NCI-H1930 (cell line): ENCODE measurements around the gene MRAS.

Experiments used
- DNase-seq, 2 experiments: peaks; one replicate each; lab custom pipeline; 2025; lab: John Stamatoyannopoulos, UW

MRAS gene

GRCh38 chr3:138340511-138340910 lies 7.9 kb upstream of the MRAS start:
- no peak for DNase-seq

- DNase-seq: no peak
These were observed 3.6 kb upstream of the MRAS start for GRCh38 chr3:138344754-138345153.

DNA sequence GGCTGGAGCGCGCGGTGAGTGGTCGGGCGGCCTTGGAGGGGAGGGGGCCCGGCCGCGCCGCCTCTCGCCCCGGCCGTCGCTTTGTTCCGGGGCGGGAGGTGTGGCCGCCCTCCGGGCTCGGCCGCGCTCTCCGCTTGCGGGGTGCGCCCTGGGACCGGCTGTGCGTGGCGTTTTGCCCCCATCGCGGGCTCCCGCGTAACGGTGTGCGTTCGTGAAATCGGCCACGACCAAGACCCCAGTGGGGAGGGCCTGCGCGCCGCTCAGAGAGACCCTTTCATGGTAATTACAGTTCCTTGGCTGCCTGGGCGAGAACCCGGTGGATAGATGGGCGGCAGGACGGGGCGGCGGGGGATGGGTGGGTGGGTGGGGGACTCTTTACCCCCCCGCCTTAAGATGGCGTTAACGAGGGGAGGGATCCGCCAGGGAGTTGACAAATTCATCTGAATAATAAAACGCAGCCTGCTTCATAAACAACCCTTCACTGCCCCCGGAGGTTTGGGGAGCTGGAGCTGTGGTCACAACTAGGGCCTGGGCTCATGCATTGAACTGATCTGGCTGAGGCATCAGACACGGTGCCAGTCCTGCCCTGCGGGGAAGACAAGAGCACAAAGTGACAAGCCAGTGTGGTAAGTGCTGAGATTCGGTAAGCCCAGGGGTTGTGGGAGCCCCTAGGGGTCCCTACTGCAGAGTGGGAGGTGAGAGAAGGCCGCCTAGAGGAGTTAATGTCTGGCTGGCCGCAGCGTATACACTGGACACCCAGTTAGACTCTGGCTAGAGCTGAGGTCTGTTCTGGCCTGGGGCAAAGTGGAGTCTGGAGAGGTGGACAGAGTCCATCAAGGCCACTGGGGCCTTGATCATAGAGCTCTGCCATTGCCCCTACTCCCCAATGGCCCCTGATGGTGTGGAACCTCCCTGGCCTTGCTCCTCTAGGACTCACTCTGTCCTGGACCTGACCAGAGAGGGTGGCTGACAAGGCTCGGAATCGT lies 668 bp downstream of the MRAS start:
- DNase-seq: peak in 1 of 2 experiments; percentile 37

- DNase-seq: no peak
These were observed 1.7 kb downstream of the MRAS start for GRCh38 chr3:138349926-138350665.

DNA sequence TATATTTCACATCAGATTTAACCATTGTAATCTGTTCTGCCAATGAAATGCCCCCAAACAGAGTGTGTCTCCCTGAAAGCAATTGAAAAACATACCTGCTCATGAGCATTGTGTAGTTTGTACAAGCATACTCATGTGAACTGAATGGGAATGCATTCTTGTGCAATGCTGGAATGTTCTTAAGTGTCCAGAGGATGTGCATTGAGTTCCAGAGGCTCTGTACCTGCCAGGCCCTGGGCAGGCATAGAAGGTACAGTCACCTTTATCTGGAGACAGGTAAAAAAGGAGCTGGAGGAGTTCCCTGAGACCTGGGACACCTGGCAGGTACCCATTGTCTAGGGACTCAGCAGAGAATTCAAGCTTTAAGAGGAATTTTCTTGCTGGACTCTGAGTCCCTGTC lies 2.8 kb downstream of the MRAS start:
- no peak for DNase-seq

- DNase-seq: no peak
These were observed 3.7 kb downstream of the MRAS start for GRCh38 chr3:138351916-138352550.

DNA sequence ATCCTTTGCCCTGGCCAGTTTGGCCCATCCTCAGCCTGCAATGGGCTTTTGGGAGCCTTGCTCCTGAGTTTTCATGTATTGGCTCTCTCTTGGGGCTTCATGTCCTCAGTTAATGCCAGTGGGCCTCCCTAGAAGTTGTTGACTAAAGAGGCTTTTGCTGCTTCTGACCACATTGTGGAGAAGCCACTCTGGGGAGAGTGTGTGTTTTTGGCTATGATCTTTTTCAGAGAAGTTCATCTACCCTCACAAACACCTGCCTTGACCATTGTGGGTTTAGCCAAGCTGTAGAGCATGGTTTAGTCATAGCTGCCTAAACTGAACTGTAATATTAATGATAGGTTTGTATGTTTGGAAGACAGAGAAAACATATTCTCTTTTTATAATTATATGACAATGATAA lies 6.0 kb downstream of the MRAS start:
- no peak for DNase-seq

GRCh38 chr3:138355071-138355470 lies 6.7 kb downstream of the MRAS start:
- DNase-seq: no peak

DNA sequence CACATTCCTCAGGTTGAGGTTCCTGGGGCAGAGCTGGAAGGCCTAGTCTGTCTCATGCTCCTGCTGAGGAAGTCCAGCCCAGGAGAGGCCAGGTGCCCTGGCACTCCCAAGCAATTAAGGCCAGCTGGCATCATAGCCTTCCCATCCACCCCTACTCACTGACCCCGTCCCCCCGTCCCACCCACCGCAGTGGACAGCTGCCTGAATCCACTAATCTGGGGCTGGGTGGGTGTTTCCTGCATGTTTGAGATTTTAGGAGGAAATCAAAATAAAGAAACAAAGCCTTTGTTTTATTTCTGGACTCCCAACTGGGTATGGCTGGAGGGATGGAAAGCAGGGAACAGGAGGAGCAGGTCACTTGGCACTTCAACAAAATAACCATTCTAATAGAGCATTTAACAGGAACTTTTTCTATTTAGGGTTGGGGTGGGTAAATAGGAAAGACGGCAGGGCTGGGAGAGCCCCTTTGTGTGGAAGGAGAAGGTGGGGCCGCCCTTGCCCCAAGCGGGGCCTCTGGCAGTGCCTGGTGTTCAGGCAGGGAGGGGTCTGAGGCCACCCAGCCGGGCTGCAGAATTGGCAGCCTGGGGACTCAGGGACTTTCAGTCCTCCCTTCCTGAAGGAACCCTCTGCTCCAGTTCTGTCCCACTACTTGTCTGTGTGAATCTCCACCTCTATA lies 8.5 kb downstream of the MRAS start:
- DNase-seq: no peak

DNA sequence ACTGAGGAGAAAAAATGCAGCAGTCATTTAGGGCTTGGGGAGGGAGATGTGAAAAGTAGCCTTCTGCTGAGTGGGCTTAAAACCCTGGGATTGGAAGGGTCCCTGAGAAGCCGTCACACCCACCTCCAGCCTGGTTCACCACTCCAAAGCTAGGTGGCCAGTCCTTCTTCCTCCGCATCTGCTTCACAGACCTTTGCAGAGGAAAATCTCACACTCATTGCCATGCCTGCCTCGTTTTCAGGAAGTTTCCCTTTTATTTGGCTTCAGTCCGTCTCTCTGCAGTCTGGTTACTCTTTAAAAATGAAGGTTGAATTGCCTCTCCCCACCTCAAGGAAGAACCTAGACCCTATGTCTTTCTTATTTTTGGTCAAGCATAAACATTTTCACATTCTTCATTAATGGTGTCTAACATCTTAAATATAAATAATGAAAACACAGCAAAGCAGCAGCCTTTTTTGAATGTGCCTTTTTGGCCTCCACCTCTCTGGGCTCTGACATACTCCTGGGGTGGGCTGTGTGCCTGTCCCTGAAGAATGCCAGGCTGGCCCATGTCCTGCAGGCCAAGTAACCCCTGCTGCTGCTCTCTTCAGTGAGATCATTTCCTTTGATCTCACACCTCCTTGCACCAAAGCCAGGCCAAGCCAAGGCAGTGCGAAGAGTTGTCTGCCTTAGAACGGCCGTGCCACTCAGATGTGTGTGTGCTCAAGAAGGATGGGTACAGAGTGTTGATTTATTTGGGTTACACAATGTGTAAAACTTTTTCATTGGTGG lies 11.0 kb downstream of the MRAS start:
- DNase-seq: no peak

- no peak for DNase-seq
These were observed 11.8 kb downstream of the MRAS start for GRCh38 chr3:138359919-138360868.

DNA sequence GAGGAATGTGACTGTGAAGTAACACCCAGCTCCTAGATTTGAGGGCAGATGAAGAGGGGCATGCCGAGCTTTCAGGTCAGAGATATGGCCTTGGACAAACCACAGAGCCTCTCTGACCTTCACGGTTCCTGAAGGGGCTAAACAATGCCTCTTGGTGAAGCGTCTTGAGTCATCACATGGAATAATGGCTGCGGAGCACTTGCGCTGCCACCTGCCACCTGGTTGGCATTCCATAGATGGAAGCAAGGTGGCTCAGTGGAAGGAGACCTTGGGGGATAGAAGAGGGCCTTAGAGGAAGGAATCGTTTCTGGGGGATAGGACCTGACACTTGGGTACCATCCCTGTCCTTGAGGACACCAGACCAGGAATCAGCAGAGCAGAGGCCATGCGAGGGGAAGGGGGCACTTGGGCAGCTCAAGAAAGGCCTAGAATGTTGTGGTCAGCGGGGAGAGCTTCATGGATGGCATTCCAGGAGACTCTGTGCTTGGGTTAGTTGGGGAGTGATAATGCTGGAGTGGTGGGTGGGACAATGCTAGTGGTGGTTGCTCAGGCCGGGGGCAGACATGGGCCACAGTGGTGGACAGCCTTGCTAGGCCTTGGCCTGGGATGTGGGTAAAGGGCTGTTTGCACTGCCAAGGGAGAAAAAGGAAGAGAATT lies 12.6 kb downstream of the MRAS start:
- no peak for DNase-seq

DNA sequence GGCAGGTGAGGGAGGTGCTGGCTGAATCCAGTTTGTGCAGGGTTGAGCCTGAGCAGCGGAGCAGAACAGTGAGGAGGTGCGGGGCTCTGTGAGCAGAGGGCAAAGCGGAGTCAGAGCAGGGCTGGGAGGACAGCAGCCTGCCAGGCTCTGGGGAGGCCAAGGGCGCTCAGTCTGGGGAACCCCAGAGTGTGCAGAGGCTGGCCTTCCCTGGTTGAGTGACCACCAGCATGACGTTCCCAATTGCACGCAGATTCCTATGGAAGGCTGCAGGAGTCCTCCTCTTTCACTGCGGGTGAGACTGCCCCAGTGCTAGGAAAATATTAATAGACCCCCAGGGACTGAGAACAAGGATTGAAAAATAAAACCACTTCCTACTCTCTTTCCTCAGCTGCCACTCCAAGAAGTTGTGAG lies 13.2 kb downstream of the MRAS start:
- DNase-seq: no peak

DNA sequence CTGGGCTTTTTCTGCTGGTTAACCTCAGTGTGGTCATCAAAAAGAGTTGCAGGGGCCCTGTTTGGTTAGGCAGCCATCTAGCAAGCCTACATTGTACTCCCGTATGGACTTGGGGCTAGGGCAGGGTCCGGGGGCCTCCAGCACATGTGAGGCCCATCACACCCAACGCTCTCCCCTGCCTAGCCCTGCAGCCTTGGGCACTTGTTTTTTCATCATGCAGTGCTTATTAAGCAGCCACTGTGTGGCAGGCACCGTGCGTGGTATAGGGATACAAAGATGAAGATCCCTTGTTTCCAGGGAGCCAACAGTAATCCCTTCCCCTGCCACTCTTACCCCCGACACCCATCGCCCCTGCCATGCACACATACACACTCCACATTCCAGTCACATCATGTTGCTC lies 14.2 kb downstream of the MRAS start:
- peak; percentile 12 to 19 for DNase-seq

- no peak for DNase-seq
These were observed 14.9 kb downstream of the MRAS start for GRCh38 chr3:138363322-138363721.

DNA sequence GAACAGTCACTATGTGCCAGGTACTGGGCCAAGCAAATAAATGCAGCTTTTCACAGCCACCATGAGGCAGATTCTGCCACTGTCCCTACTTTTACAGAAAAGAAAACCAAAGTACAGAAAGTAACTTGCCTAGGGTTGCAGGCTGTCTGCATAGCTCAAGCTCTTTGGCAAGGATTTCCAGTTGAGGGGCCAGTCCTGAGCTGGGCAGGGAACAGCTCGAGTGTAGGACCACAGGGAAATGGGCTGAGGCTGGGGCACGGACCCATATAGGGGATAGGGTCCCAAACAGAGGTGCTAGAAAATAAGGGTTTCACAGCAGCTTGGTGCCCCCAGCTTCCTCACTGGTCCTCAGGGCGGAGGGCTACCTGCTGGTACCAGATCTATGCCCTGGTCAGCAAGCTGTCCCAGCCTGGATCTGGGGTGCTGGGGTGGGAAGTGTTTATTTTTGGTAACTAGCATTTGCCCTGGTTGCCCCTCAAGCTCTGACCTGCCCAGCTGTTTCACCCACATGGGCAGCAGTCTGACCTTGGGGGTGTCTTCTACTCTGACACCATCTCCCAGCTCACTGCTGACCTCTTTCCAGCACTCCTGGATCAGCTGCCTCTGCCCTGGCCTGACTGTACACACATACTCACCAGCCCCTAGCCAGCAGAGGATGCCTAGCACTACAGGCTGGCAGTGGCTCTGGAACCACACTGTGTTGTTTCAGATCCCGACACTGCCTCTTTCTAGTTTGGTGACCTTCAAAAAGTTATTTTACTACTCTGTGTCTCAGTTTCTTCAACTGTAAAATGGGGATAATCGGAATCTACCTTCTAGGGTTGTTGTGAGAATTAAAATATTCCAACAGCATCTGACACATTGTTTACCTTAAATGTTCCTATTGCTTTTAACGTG lies 16.2 kb downstream of the MRAS start:
- no peak for DNase-seq

- no peak for DNase-seq
These were observed 16.8 kb downstream of the MRAS start for GRCh38 chr3:138365253-138365555.

- DNase-seq: no peak
These were observed 17.8 kb downstream of the MRAS start for GRCh38 chr3:138366006-138366759.
